GM19099 (cell line): Measurements from ENCODE around the gene CLIC5.

Experiments used
- POLR2A ChIP-seq: IDR thresholded peaks from 3 replicates; pipeline ENCODE4 v1.6.1; 2011; ENCODE audit warnings: low read depth; ENCODE audit not compliant: insufficient read length; ENCODE audit errors: extremely low read depth

The CLIC5 gene

GRCh38 chr6:46015119-46015968, at the start of gene CLIC5:
Gene CLIC5 (minus strand): TSS chr6:46015860. CDS start chr6:46015542, 318 bp downstream.
- no peak for TF ChIP-seq POLR2A

- no peak for TF ChIP-seq POLR2A
These were observed 47.3 kb upstream of the CLIC5 start for GRCh38 chr6:46062991-46063390.

GRCh38 chr6:46062312-46062711, 46.7 kb upstream of the CLIC5 start:
- no peak for TF ChIP-seq POLR2A

- TF ChIP-seq POLR2A = no peak
These were observed 45.8 kb upstream of the CLIC5 start for GRCh38 chr6:46061497-46061896.

- no peak for TF ChIP-seq POLR2A
These were observed 43.9 kb upstream of the CLIC5 start for GRCh38 chr6:46059608-46060007.

- TF ChIP-seq POLR2A = no peak
These were observed 43.3 kb upstream of the CLIC5 start for GRCh38 chr6:46058951-46059350.

GRCh38 chr6:46057792-46058191, 42.1 kb upstream of the CLIC5 start:
- no peak for TF ChIP-seq POLR2A

GRCh38 chr6:46056906-46057529, 41.4 kb upstream of the CLIC5 start:
- no peak for TF ChIP-seq POLR2A

GRCh38 chr6:46054516-46054915, 38.9 kb upstream of the CLIC5 start:
- no peak for TF ChIP-seq POLR2A

GRCh38 chr6:46053039-46053933, 37.6 kb upstream of the CLIC5 start:
- TF ChIP-seq POLR2A = no peak

GRCh38 chr6:46052479-46052878, 36.8 kb upstream of the CLIC5 start:
- TF ChIP-seq POLR2A = no peak

- no peak for TF ChIP-seq POLR2A
These were observed 36.3 kb upstream of the CLIC5 start for GRCh38 chr6:46051962-46052361.

- TF ChIP-seq POLR2A = no peak
These were observed 35.3 kb upstream of the CLIC5 start for GRCh38 chr6:46050845-46051405.

GRCh38 chr6:46048646-46049297, 33.1 kb upstream of the CLIC5 start:
- TF ChIP-seq POLR2A = no peak
